Astrocyte (in vitro differentiated cells and primary cell): ENCODE results near the gene INPP5A. TPM values are rescaled to one million over a fixed set of nuclear protein-coding genes. Genes with fewer than 3 reads are reported as not detected.

Experiments
- DNase-seq: peaks from one replicate; pipeline ENCODE4 v3.0.0-alpha.2; 2010; ENCODE audit warnings: low read depth
- FAIRE-seq: peaks from 2 replicates; lab custom pipeline; 2011; peaks lifted over from hg19 to GRCh38; lab: Jason Lieb, UNC
- H2AFZ ChIP-seq: 2 replicates; pipeline ENCODE4 v1.6.0; 2012; ENCODE audit warnings: low read depth, low read length, inconsistent platforms
- H3K27ac ChIP-seq: 2 replicates; pipeline ENCODE4 v1.5.1; 2011; ENCODE audit warnings: low read depth, low read length, inconsistent platforms
- H3K27me3 ChIP-seq: 2 replicates; pipeline ENCODE4 v1.6.0; 2011; ENCODE audit warnings: low read length, inconsistent platforms; ENCODE audit not compliant: insufficient read depth
- H3K36me3 ChIP-seq: 2 replicates; pipeline ENCODE4 v1.5.1; 2011; ENCODE audit warnings: low read length, inconsistent platforms; ENCODE audit not compliant: insufficient read depth
- H3K4me1 ChIP-seq: 2 replicates; pipeline ENCODE4 v1.5.1; 2011; ENCODE audit warnings: low read length, inconsistent platforms; ENCODE audit not compliant: insufficient read depth
- H3K4me2 ChIP-seq: 2 replicates; pipeline ENCODE4 v1.6.0; 2012; ENCODE audit warnings: low read length, inconsistent platforms
- H3K4me3 ChIP-seq: 2 replicates; pipeline ENCODE4 v1.5.1; 2011; ENCODE audit warnings: low read depth, mild to moderate bottlenecking, low read length, inconsistent platforms; ENCODE audit not compliant: insufficient read depth
- H3K79me2 ChIP-seq: 2 replicates; pipeline ENCODE4 v1.6.0; 2012; ENCODE audit warnings: mild to moderate bottlenecking, low read length, inconsistent platforms; ENCODE audit not compliant: insufficient read depth
- H3K9ac ChIP-seq: 2 replicates; pipeline ENCODE4 v1.6.0; 2012; ENCODE audit warnings: mild to moderate bottlenecking, low read length, inconsistent platforms
- H3K9me3 ChIP-seq: 2 replicates; pipeline ENCODE4 v1.5.1; 2012; ENCODE audit warnings: low read depth, mild to moderate bottlenecking, low read length, inconsistent platforms; ENCODE audit not compliant: insufficient read depth
- H4K20me1 ChIP-seq: 2 replicates; pipeline ENCODE4 v1.6.0; 2012; ENCODE audit warnings: low read length, inconsistent platforms; ENCODE audit not compliant: insufficient read depth
- H3K27ac Mint-ChIP-seq: one replicate; pipeline ENCODE4 v1.8.0; 2021; ENCODE audit warnings: mild to moderate bottlenecking, mixed read lengths; ENCODE audit not compliant: unreplicated experiment
- H3K27me3 Mint-ChIP-seq: one replicate; pipeline ENCODE4 v1.8.0; 2021; ENCODE audit warnings: low read depth, mixed read lengths; ENCODE audit not compliant: unreplicated experiment
- H3K36me3 Mint-ChIP-seq: one replicate; pipeline ENCODE4 v1.8.0; 2021; ENCODE audit warnings: low read depth, mixed read lengths; ENCODE audit not compliant: unreplicated experiment
- H3K4me1 Mint-ChIP-seq: one replicate; pipeline ENCODE4 v1.8.0; 2021; ENCODE audit warnings: low read depth, mixed read lengths; ENCODE audit not compliant: unreplicated experiment
- H3K4me3 Mint-ChIP-seq: one replicate; pipeline ENCODE4 v1.8.0; 2021; ENCODE audit warnings: mild to moderate bottlenecking, moderate library complexity, mixed read lengths; ENCODE audit not compliant: unreplicated experiment
- H3K9me3 Mint-ChIP-seq: one replicate; pipeline ENCODE4 v1.8.0; 2021; ENCODE audit warnings: mild to moderate bottlenecking, mixed read lengths; ENCODE audit not compliant: unreplicated experiment
- EZH2 ChIP-seq: IDR thresholded peaks from 2 replicates; pipeline ENCODE4 v1.6.1; 2012; ENCODE audit warnings: mild to moderate bottlenecking, low read length, inconsistent platforms; ENCODE audit not compliant: insufficient read depth
- total RNA-seq: library from RNA; stranded (reverse); gene quantifications from 2 replicates; pipeline ENCODE4 v1.2.1, GENCODE V29; 2021
- TF ChIP-seq, protein P1 (sequence below): IDR thresholded peaks from 2 replicates; pipeline ENCODE4 v1.5.1; 2011; ENCODE audit warnings: low read depth, mild to moderate bottlenecking, inconsistent platforms, low read length, moderate library complexity; ENCODE audit not compliant: insufficient read depth

INPP5A gene
- total RNA-seq, 1 donor from 2014 or later = 39.1 TPM

DNA sequence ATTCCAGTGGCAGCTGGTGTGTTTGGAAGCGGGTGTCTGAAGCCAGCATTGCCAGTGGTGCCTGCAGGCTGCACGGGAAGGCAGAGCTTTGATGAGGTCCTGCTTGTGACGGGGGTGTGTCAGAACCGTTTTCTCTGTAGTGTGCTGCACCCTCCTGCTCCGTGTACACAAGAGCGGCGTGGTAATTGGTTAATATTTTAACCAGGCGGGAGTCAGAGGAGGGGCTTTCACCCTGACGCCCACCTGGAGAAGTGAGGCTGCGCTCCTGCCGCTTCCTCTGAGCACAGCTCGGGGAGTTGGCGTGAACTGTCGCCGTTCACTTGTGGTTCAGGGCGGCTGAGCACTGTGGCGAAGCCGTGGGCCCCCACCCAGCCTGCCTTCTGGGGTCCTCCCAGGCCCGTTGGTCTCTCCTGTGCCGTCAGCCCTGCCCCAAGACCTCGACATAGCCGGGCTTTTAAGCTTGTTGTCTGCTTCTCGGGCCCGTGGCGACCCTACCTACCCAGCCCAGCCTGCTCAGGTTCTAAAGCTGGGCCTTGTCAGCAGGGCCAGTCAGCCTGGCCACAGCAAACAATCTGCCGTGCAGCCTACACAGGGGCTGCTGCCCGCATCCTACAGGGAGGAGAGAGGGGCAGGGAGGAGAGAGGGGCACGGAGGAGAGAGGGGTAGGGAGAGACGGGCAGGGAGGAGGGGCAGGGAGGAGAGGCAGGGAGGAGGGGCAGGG, 236.8 kb downstream of the INPP5A start:
- FAIRE-seq (no peak), DNase-seq (no peak)
- Histone ChIP-seq H2AFZ (no peak overlapping the region), H3K36me3 (no peaks in the 10 kb centered on the region), H3K4me2 (no peak overlapping the region), H3K4me3 (no peak overlapping the region), H3K9me3 (no peaks in the 10 kb centered on the region), H3K4me1 (no peaks in the 10 kb centered on the region), H3K27ac (no peak overlapping the region), H3K27me3 (no peaks in the 10 kb centered on the region), H3K9ac (no peak overlapping the region), H4K20me1 (no peaks in the 10 kb centered on the region), H3K79me2 (no peaks in the 10 kb centered on the region)
- Mint-ChIP-seq H3K36me3 (peaks cover 8% of the 10 kb centered on the region), H3K27me3 (no peaks in the 10 kb centered on the region), H3K4me3 (no peak overlapping the region), H3K27ac (no peak overlapping the region), H3K9me3 (no peaks in the 10 kb centered on the region), H3K4me1 (no peaks in the 10 kb centered on the region)
- TF ChIP-seq, protein P1, sequence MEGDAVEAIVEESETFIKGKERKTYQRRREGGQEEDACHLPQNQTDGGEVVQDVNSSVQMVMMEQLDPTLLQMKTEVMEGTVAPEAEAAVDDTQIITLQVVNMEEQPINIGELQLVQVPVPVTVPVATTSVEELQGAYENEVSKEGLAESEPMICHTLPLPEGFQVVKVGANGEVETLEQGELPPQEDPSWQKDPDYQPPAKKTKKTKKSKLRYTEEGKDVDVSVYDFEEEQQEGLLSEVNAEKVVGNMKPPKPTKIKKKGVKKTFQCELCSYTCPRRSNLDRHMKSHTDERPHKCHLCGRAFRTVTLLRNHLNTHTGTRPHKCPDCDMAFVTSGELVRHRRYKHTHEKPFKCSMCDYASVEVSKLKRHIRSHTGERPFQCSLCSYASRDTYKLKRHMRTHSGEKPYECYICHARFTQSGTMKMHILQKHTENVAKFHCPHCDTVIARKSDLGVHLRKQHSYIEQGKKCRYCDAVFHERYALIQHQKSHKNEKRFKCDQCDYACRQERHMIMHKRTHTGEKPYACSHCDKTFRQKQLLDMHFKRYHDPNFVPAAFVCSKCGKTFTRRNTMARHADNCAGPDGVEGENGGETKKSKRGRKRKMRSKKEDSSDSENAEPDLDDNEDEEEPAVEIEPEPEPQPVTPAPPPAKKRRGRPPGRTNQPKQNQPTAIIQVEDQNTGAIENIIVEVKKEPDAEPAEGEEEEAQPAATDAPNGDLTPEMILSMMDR = no peak

DNA sequence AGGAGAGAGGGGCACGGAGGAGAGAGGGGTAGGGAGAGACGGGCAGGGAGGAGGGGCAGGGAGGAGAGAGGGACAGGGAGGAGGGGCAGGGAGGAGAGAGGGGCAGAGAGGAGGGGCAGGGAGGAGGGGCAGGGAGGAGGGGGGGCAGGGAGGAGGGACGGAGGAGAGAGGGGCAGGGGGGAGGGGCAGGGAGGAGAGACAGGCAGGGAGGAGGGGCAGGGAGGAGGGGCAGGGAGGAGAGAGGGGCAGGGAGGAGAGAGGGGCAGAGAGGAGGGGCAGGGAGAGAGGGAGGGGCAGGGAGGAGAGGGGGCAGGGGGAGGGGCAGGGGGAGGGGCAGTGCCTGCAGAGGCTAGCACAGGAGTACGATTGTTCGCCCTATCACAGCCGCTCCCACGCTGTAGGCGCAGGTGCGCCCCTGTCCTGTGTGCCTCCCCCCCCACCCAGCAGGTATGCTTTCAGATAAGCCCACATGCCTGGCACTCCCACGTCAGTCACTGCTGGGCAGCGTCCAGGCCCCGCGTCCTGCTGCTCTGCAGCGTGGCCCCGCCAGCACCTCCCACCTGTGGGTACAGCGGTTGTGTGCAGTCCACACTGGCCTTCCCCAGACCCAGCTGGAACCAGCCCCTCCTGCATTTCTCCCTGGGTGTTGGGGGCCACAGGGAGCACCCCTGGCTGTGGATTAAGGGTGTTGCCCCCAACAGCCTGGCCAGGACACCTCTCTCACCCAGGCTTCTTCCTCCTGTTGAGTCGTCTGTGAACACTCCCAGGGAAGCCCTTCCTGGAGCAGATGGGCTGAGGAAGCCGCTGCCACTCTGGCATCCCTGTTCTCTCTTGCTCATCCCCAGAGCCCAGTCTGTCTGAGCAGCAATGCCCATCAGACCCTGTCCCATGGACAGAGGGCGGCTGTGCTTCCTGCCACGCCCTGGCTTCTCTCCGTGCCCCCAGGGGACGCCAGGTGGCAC, 237.6 kb downstream of the INPP5A start:
- H3K27me3 ChIP-seq = no peaks in the 10 kb centered on the region
- Mint-ChIP-seq H3K9me3 (no peaks in the 10 kb centered on the region), H3K36me3 (peaks cover 7% of the 10 kb centered on the region), H3K27me3 (no peaks in the 10 kb centered on the region), H3K27ac (no peak overlapping the region), H3K4me3 (no peak overlapping the region), H3K4me1 (no peaks in the 10 kb centered on the region)
- no peak overlapping the region for H3K4me2 ChIP-seq
- H3K4me3 ChIP-seq = no peak overlapping the region
- no peaks in the 10 kb centered on the region for H3K36me3 ChIP-seq
- TF ChIP-seq EZH2 = no peak
- TF ChIP-seq, protein P1 = no peak
- H3K79me2 ChIP-seq = no peaks in the 10 kb centered on the region
- no peaks in the 10 kb centered on the region for H4K20me1 ChIP-seq
- no peaks in the 10 kb centered on the region for H3K9me3 ChIP-seq
- no peak overlapping the region for H2AFZ ChIP-seq
- no peak for DNase-seq
- no peak overlapping the region for H3K9ac ChIP-seq
- H3K4me1 ChIP-seq = no peaks in the 10 kb centered on the region
- H3K27ac ChIP-seq = no peak overlapping the region
- no peak for FAIRE-seq
